A549 (cell line): Measurements from ENCODE around the gene NDUFB4.

Experiments used
- BCL3 ChIP-seq: fragments of >200 bp; sonication (Bioruptor Twin); formaldehyde crosslinking; IDR thresholded peaks from 3 replicates; pipeline ENCODE4 v1.6.1; 2016
- BHLHE40 ChIP-seq: IDR thresholded peaks from 2 replicates; pipeline ENCODE4 v1.6.1; 2012; ENCODE audit warnings: low read depth, low read length, inconsistent platforms
- ESRRA ChIP-seq: fragments of 150-350 bp; IDR thresholded peaks from 2 replicates; pipeline ENCODE4 v1.6.1; 2014; ENCODE audit warnings: mild to moderate bottlenecking, low read length, borderline replicate concordance
- FOSL2 ChIP-seq, 2 experiments: fragments of 450-650 bp in 1 of 2; fragments of >200 bp in 1 of 2; sonication (Bioruptor Twin) in 1 of 2; formaldehyde crosslinking; IDR thresholded peaks; 2 replicates each; pipeline versions ENCODE4 v1.5.0 to v1.6.1; 2016 to 2020; ENCODE audit warnings: mild to moderate bottlenecking in 1 of 2, moderate library complexity in 1 of 2
- MAFK ChIP-seq: fragments of 450-650 bp; IDR thresholded peaks from 2 replicates; pipeline ENCODE4 v1.6.1; 2014; ENCODE audit not compliant: partially characterized antibody
- MAZ ChIP-seq: fragments of 150-350 bp; IDR thresholded peaks from 2 replicates; pipeline ENCODE4 v1.6.1; 2014; ENCODE audit warnings: antibody characterized with exemption, low read depth, low read length, borderline replicate concordance
- MYC ChIP-seq: IDR thresholded peaks from 2 replicates; pipeline ENCODE4 v1.6.1; 2012; ENCODE audit warnings: mild to moderate bottlenecking, inconsistent platforms, low read length, improper control_type of control experiment, borderline replicate concordance
- NFE2L2 ChIP-seq: fragments of 150-350 bp; conservative IDR thresholded peaks from 2 replicates; pipeline ENCODE4 v1.6.1; 2014; ENCODE audit warnings: low read length
- POLR2AphosphoS2 ChIP-seq: conservative IDR thresholded peaks from 2 replicates; pipeline ENCODE4 v1.6.1; 2012; ENCODE audit warnings: low read length, improper control_type of control experiment, inconsistent platforms
- RAD21 ChIP-seq, 2 experiments: fragments of >200 bp in 1 of 2; sonication (Bioruptor Twin) in 1 of 2; formaldehyde crosslinking in 1 of 2; IDR thresholded peaks in 1 of 2; conservative IDR thresholded peaks in 1 of 2; 2 replicates in 1 of 2; 3 replicates in 1 of 2; pipeline ENCODE4 v1.6.1; 2012 to 2018; ENCODE audit warnings: inconsistent platforms in 1 of 2
- SMC3 ChIP-seq: fragments of >200 bp; sonication (Bioruptor Twin); formaldehyde crosslinking; IDR thresholded peaks from 3 replicates; pipeline ENCODE4 v1.6.1; 2018; ENCODE audit warnings: inconsistent platforms
- TF ChIP-seq, protein P1 (sequence below): fragments of >200 bp; sonication (Bioruptor Twin); formaldehyde crosslinking; IDR thresholded peaks from 3 replicates; pipeline ENCODE4 v1.5.1; 2016
- TF ChIP-seq, protein P2 (sequence below): fragments of 250-450 bp; sonication (Bioruptor Pico); IDR thresholded peaks from 2 replicates; pipeline ENCODE4 v1.5.0; 2020; ENCODE audit warnings: low read depth, mild to moderate bottlenecking, moderate library complexity
- TF ChIP-seq, protein P3 (sequence below): fragments of 200-600 bp; sonication (generic); IDR thresholded peaks from 2 replicates; pipeline ENCODE4 v1.6.1; 2016; ENCODE audit warnings: antibody characterized with exemption, mild to moderate bottlenecking, moderate library complexity

GRCh38 chr3:120550546-120550945, 45.6 kb upstream of the NDUFB4 start:
- TF ChIP-seq FOSL2 (IDR thresholded peaks at IDR 0.05), result no peak
- no peak for TF ChIP-seq FOSL2 (CRISPR knock-in tag; IDR thresholded peaks at IDR 0.05)
- no peak for TF ChIP-seq BCL3
- TF ChIP-seq RAD21 (conservative IDR thresholded peaks at IDR 0.05 in 1 of 2, IDR thresholded peaks at IDR 0.05 in 1 of 2), result no peak
- TF ChIP-seq MYC, result no peak
- TF ChIP-seq, protein P1, sequence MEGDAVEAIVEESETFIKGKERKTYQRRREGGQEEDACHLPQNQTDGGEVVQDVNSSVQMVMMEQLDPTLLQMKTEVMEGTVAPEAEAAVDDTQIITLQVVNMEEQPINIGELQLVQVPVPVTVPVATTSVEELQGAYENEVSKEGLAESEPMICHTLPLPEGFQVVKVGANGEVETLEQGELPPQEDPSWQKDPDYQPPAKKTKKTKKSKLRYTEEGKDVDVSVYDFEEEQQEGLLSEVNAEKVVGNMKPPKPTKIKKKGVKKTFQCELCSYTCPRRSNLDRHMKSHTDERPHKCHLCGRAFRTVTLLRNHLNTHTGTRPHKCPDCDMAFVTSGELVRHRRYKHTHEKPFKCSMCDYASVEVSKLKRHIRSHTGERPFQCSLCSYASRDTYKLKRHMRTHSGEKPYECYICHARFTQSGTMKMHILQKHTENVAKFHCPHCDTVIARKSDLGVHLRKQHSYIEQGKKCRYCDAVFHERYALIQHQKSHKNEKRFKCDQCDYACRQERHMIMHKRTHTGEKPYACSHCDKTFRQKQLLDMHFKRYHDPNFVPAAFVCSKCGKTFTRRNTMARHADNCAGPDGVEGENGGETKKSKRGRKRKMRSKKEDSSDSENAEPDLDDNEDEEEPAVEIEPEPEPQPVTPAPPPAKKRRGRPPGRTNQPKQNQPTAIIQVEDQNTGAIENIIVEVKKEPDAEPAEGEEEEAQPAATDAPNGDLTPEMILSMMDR, result no peak
- no peak for TF ChIP-seq MAFK
- TF ChIP-seq, protein P2, sequence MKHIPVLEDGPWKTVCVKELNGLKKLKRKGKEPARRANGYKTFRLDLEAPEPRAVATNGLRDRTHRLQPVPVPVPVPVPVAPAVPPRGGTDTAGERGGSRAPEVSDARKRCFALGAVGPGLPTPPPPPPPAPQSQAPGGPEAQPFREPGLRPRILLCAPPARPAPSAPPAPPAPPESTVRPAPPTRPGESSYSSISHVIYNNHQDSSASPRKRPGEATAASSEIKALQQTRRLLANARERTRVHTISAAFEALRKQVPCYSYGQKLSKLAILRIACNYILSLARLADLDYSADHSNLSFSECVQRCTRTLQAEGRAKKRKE (CRISPR knock-in tag), result no peak
- TF ChIP-seq ESRRA, result no peak
- no peak for TF ChIP-seq BHLHE40
- no peak for TF ChIP-seq SMC3
- TF ChIP-seq NFE2L2, result no peak
- TF ChIP-seq MAZ, result no peak
- TF ChIP-seq, protein P3, sequence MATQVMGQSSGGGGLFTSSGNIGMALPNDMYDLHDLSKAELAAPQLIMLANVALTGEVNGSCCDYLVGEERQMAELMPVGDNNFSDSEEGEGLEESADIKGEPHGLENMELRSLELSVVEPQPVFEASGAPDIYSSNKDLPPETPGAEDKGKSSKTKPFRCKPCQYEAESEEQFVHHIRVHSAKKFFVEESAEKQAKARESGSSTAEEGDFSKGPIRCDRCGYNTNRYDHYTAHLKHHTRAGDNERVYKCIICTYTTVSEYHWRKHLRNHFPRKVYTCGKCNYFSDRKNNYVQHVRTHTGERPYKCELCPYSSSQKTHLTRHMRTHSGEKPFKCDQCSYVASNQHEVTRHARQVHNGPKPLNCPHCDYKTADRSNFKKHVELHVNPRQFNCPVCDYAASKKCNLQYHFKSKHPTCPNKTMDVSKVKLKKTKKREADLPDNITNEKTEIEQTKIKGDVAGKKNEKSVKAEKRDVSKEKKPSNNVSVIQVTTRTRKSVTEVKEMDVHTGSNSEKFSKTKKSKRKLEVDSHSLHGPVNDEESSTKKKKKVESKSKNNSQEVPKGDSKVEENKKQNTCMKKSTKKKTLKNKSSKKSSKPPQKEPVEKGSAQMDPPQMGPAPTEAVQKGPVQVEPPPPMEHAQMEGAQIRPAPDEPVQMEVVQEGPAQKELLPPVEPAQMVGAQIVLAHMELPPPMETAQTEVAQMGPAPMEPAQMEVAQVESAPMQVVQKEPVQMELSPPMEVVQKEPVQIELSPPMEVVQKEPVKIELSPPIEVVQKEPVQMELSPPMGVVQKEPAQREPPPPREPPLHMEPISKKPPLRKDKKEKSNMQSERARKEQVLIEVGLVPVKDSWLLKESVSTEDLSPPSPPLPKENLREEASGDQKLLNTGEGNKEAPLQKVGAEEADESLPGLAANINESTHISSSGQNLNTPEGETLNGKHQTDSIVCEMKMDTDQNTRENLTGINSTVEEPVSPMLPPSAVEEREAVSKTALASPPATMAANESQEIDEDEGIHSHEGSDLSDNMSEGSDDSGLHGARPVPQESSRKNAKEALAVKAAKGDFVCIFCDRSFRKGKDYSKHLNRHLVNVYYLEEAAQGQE, result no peak
- no peak for TF ChIP-seq POLR2AphosphoS2
